Stimulated activated CD4-positive, alpha-beta T cell treated with anti-CD3 and anti-CD28 coated beads, Interleukin-4, amount 100 ng/mL, for 4 hours (primary cell): ENCODE measurements around the gene AMIGO3.
A peak's percentile ranks its signal among the peaks of the same experiment; 100 is the strongest.

Experiments used
- DNase-seq, 2 experiments: peaks; one replicate each; pipeline ENCODE4 v3.0.0-alpha.2; 2020

Gene AMIGO3

GRCh38 chr3:49724586-49724985, 5.1 kb upstream of the AMIGO3 start:
- DNase-seq, result no peak

DNA sequence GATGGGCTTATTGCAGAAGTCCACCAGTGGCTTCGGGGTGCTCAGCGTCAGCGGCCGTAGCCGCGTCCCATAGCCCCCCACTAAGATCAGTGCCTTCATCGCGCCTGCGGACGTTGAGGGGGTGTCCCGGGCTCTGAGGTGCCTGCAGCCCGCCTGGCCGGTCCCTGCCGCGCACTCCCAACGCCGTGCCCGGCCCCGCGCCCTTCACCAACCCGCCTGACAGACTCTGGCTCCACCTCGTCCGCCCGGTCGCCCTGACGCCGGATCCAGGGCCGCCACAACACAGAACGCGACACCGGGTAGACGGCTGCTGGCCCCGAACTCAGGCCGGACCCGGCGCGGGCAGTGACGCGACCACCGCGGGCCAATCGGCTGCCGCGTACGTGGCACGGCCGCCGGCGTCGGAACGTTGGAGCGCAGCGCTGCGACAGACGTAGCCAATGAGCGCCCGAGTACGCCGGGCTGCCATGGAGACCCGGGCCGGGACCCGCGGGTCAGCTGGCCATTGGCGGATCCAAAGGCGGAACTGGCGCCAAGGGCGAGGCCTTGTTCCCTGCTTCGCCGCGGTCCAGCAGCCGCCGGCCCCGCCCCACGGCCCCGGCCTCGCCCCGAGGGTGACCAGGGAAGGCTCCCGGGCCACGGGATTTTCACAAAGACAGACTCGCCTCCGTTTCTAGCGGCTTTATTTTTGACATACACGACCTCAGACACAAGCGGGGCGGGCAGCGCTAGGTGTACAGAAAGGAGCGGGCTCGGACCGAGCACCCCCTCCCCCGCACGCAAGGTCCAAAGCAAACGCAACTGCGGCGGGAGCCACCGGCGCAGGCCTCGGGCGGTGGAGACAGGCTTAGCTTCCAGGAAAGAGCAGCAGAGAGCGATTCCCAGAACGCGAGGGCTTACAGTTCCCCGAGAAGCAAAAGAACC, 4.4 kb upstream of the AMIGO3 start, which contains the start of gene GMPPB:
Gene GMPPB, minus strand, starts transcription at position 324 of the 924 bp plus-strand sequence. Its CDS starts 225 bp downstream, at position 99.
- peak; percentile 89 to 92 for DNase-seq

GRCh38 chr3:49723296-49723627, 3.8 kb upstream of the AMIGO3 start:
- DNase-seq, result peak; percentile 52 to 56

- DNase-seq, result no peak
These were observed 3.4 kb upstream of the AMIGO3 start for GRCh38 chr3:49722896-49723295.

GRCh38 chr3:49721896-49722781, 2.7 kb upstream of the AMIGO3 start:
- DNase-seq, result no peak

GRCh38 chr3:49721596-49721895, 2.1 kb upstream of the AMIGO3 start:
- DNase-seq, result no peak

- DNase-seq, result no peak
These were observed 1.5 kb upstream of the AMIGO3 start for GRCh38 chr3:49720855-49721595.

GRCh38 chr3:49718858-49719213, 648 bp downstream of the AMIGO3 start:
- DNase-seq, result peak in 1 of 2 experiments; percentile 24

GRCh38 chr3:49717959-49718857, 1.3 kb downstream of the AMIGO3 start:
- no peak for DNase-seq

GRCh38 chr3:49717211-49717958, 2.1 kb downstream of the AMIGO3 start:
- no peak for DNase-seq

- DNase-seq, result no peak
These were observed 2.7 kb downstream of the AMIGO3 start for GRCh38 chr3:49716691-49717210.

DNA sequence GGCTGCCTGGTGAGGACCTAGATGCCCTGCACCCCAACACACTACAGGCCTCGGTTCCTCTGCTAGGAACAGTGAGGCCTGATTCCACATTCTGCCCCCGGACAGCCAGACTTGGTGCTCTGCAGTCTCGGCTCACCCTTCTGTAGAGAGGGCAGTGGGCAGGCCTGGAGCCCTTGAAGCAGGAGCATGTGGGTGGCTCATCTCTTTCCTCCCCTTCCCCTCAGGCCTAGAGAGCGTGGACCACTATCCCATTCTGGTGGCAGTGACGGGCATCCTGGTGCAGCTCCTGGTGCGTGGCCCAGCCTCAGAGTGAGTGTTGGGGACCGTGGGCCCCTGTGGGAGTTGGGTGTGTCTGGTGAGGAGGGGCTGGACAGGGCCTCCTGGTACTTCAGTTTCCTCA, 3.3 kb downstream of the AMIGO3 start:
- no peak for DNase-seq

- DNase-seq, result no peak
These were observed 3.8 kb downstream of the AMIGO3 start for GRCh38 chr3:49715611-49716121.

DNA sequence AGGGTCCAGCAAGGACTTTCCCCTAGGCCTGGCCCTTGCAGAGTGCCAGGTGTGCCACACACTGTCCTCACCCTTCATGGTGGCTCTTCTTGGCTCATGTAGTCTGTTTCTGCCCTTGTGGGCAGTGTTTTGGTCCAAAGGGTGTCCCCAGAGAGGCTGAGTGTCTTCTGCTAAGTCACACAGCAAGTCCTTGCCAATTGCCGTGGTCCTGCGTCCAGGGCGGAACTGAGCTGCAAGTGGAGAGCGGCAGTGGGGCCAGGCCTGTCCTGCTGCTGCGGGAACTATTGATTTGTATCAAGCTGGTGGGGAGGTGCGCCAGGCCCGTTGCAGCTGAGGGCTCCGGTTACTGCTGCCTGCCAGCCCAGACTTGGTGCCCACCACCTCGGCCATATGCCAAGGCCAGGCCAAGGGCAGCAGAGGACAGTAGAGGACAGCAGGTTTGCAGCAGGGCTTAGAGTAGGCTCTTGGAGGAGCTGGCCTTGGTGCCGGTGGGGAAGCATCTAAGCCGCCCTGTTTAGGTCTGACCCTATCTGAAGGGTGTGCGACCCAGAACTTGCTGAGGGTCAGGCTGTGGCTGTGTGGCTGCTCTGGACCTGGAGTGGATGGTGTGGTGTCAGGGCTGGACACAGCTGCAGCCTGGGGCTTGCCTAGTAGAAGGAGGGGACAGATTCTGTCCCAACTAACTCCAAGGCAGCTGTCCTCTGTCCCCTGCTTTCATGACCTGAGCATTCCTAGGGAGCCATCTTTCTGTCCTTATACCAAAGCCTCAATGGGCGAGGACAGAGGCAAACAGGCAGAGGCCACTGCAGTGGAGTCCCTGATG, 4.5 kb downstream of the AMIGO3 start:
- no peak for DNase-seq

- DNase-seq, result no peak
These were observed 6.0 kb downstream of the AMIGO3 start for GRCh38 chr3:49713336-49714105.

- no peak for DNase-seq
These were observed 6.7 kb downstream of the AMIGO3 start for GRCh38 chr3:49712631-49713317.

- no peak for DNase-seq
These were observed 7.3 kb downstream of the AMIGO3 start for GRCh38 chr3:49712166-49712565.

- DNase-seq, result no peak
These were observed 8.0 kb downstream of the AMIGO3 start for GRCh38 chr3:49711489-49711888.

DNA sequence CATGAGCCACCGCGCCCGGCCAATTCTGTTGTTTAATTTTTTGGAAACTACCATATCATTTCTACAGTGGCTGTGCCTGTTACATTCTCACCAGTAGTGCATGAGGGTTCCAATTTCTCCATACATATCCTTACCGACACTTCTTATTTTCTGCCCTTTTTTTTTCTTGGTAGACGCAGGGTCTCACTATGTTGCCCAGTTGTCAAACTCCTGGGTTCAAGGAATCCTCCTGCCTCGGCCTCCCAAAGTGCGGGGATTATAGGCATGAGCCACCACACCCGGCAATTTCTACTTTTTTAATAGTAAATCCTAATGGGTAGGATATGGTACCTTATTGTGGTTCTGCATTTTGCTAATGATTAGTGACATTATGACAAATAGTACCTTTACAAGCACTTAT, 9.6 kb downstream of the AMIGO3 start:
- DNase-seq, result no peak
